Measurements from ENCODE around the gene ERBB3.

ERBB3 gene

DNA sequence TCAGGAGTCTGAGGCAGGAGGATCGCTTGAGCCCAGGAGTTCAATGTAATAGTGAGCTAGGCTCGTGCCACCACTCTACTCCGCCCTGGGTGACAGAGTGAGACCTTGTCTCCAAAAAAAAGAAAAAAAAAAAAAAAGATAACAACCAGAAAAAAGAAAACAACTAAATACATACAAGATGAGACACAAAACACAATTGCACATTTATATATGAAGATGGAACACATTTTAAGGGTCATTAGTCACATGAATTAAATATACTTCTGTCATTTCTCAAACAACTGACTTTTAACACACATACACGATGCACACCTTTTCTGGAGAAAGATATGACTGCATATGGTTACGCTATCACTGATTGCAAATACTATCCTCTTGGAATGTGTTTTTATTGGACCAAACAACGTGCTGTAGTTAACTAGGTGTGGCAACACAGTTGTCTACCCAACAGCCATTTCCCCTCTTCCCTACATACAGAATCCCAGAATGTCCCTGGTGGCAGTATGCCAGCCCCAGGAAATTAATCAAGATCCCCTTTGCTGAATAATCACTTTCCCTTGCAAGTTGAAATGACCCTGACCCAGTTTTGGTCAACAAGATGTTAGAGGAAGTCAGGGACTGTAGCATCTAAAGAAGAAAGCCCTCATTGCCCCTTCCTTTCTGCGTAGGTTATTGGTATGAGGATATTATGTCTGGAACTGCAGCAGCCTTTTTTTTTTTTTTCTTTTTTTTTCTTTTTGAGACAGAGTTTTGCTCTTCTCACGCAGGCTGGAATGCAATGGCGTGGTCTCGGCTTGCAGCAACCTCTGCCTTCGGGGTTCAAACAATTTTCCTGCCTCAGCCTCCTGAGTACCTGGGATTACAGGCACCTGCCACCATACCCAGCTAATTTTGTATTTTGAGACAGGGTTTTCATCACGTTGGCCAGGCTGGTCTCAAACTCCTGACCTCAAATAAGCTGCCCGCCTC lies 66.8 kb downstream of the ERBB3 start (continued):
- TF ChIP-seq, protein P1, sequence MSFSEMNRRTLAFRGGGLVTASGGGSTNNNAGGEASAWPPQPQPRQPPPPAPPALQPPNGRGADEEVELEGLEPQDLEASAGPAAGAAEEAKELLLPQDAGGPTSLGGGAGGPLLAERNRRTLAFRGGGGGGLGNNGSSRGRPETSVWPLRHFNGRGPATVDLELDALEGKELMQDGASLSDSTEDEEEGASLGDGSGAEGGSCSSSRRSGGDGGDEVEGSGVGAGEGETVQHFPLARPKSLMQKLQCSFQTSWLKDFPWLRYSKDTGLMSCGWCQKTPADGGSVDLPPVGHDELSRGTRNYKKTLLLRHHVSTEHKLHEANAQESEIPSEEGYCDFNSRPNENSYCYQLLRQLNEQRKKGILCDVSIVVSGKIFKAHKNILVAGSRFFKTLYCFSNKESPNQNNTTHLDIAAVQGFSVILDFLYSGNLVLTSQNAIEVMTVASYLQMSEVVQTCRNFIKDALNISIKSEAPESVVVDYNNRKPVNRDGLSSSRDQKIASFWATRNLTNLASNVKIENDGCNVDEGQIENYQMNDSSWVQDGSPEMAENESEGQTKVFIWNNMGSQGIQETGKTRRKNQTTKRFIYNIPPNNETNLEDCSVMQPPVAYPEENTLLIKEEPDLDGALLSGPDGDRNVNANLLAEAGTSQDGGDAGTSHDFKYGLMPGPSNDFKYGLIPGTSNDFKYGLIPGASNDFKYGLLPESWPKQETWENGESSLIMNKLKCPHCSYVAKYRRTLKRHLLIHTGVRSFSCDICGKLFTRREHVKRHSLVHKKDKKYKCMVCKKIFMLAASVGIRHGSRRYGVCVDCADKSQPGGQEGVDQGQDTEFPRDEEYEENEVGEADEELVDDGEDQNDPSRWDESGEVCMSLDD (tag by site-specific recombination; IDR thresholded peaks at IDR 0.05), result no peak
- TF ChIP-seq ZBTB20 (tag by site-specific recombination; IDR thresholded peaks at IDR 0.05) (no peak), IKZF3 (tag by site-specific recombination; IDR thresholded peaks at IDR 0.05) (0 out of 2 replicates have a peak, but pooled peaks have one; percentile 24)
- TF ChIP-seq, protein P2, sequence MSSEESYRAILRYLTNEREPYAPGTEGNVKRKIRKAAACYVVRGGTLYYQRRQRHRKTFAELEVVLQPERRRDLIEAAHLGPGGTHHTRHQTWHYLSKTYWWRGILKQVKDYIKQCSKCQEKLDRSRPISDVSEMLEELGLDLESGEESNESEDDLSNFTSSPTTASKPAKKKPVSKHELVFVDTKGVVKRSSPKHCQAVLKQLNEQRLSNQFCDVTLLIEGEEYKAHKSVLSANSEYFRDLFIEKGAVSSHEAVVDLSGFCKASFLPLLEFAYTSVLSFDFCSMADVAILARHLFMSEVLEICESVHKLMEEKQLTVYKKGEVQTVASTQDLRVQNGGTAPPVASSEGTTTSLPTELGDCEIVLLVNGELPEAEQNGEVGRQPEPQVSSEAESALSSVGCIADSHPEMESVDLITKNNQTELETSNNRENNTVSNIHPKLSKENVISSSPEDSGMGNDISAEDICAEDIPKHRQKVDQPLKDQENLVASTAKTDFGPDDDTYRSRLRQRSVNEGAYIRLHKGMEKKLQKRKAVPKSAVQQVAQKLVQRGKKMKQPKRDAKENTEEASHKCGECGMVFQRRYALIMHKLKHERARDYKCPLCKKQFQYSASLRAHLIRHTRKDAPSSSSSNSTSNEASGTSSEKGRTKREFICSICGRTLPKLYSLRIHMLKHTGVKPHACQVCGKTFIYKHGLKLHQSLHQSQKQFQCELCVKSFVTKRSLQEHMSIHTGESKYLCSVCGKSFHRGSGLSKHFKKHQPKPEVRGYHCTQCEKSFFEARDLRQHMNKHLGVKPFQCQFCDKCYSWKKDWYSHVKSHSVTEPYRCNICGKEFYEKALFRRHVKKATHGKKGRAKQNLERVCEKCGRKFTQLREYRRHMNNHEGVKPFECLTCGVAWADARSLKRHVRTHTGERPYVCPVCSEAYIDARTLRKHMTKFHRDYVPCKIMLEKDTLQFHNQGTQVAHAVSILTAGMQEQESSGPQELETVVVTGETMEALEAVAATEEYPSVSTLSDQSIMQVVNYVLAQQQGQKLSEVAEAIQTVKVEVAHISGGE (tag by site-specific recombination; conservative IDR thresholded peaks at IDR 0.05; ENCODE audit: low read depth), result no peak

DNA sequence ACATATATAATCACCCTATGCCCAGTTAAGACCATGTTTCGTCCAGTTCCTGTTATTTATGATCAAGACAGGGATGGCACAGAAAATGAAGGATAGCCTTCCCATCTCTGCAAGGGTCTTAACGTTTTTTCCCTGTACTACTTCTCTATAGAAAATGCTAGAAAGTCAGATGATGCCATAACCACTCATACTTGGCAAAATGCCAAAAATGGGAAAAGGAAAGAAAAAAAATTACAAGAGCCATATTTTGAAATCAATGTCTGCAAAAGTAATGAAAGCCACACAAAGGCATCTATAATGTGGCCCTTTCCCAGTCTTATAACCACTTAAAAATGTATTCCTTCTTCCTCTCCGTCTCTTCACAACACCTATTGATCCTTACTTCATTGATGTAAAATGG lies 70.6 kb downstream of the ERBB3 start:
- peaks cover 6% of the 10 kb centered on the region for H3K4me1 ChIP-seq (ENCODE audit: control insufficient read depth, insufficient read depth, low read length)
- ChIA-PET CTCF (interaction anchor here (0.6 to 0.7 kb wide), 3 partner anchors 133 to 211 kb away, joined by 3 to 4 read pairs (median 3); no protein-coding TSS in a partner anchor), POLR2A (interaction anchor here (3.6 kb wide), 1 partner anchor 23 kb away, joined by 22 read pairs; the partner anchor contains the start of gene ESYT1)
- peaks cover 0 to 17% of the 10 kb centered on the region in 2 experiments for H3K36me3 ChIP-seq (ENCODE audit: control insufficient read depth in 2 of 2, insufficient read depth in 1 of 2, low read length in 2 of 2)
- no peaks in the 10 kb centered on the region for H3K9me3 ChIP-seq (ENCODE audit: control insufficient read depth, insufficient read depth, low read depth, low read length)
- no peak overlapping the region for H3K4me3 ChIP-seq (ENCODE audit: low read depth, low read length)
- no peak overlapping the region for H3K27ac ChIP-seq (ENCODE audit: extremely low read depth, low read depth, low read length)
- TF ChIP-seq ZNF701 (tag by site-specific recombination; IDR thresholded peaks at IDR 0.05) (no peak), PRDM1 (tag by site-specific recombination; IDR thresholded peaks at IDR 0.05) (0 out of 2 replicates have a peak, but pooled peaks have one; percentile 58), ZNF792 (tag by site-specific recombination; IDR thresholded peaks at IDR 0.05) (no peak), ZNF184 (tag by site-specific recombination; IDR thresholded peaks at IDR 0.05) (peak; percentile 96), ZSCAN30 (tag by site-specific recombination; IDR thresholded peaks at IDR 0.05) (peak; percentile 42; the same call in 1 of the 2 replicates), SALL2 (tag by site-specific recombination; IDR thresholded peaks at IDR 0.05; ENCODE audit: borderline replicate concordance) (no peak), ZNF510 (tag by site-specific recombination; IDR thresholded peaks at IDR 0.05; ENCODE audit: insufficient replicate concordance) (peak; percentile 82), ZNF561 (tag by site-specific recombination; IDR thresholded peaks at IDR 0.05; ENCODE audit: borderline replicate concordance) (peak; percentile 84; the same call in 1 of the 2 replicates), ZNF610 (tag by site-specific recombination; IDR thresholded peaks at IDR 0.05; ENCODE audit: borderline replicate concordance) (no peak), ZFHX2 (tag by site-specific recombination; conservative IDR thresholded peaks at IDR 0.05) (no peak), ZNF677 (tag by site-specific recombination; IDR thresholded peaks at IDR 0.05) (peak; percentile 81), ZNF660 (tag by site-specific recombination; IDR thresholded peaks at IDR 0.05) (peak; percentile 96), GLI2 (tag by site-specific recombination; IDR thresholded peaks at IDR 0.05; ENCODE audit: borderline replicate concordance, low read depth) (0 out of 2 replicates have a peak, but pooled peaks have one; percentile 66), WT1 (tag by site-specific recombination; IDR thresholded peaks at IDR 0.05) (no peak), HOXD13 (CRISPR knock-in tag; IDR thresholded peaks at IDR 0.05; ENCODE audit: borderline replicate concordance) (no peak), SP7 (tag by site-specific recombination; IDR thresholded peaks at IDR 0.05) (peak; percentile 54)
- TF ChIP-seq, protein P3, sequence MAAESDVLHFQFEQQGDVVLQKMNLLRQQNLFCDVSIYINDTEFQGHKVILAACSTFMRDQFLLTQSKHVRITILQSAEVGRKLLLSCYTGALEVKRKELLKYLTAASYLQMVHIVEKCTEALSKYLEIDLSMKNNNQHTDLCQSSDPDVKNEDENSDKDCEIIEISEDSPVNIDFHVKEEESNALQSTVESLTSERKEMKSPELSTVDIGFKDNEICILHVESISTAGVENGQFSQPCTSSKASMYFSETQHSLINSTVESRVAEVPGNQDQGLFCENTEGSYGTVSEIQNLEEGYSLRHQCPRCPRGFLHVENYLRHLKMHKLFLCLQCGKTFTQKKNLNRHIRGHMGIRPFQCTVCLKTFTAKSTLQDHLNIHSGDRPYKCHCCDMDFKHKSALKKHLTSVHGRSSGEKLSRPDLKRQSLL (tag by site-specific recombination; IDR thresholded peaks at IDR 0.05), result peak; percentile 42; the same call in 1 of the 2 replicates
- TF ChIP-seq, protein P4, sequence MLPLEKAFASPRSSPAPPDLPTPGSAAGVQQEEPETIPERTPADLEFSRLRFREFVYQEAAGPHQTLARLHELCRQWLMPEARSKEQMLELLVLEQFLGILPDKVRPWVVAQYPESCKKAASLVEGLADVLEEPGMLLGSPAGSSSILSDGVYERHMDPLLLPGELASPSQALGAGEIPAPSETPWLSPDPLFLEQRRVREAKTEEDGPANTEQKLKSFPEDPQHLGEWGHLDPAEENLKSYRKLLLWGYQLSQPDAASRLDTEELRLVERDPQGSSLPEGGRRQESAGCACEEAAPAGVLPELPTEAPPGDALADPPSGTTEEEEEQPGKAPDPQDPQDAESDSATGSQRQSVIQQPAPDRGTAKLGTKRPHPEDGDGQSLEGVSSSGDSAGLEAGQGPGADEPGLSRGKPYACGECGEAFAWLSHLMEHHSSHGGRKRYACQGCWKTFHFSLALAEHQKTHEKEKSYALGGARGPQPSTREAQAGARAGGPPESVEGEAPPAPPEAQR (tag by site-specific recombination; IDR thresholded peaks at IDR 0.05), result 0 out of 2 replicates have a peak, but pooled peaks have one; percentile 23
- TF ChIP-seq, protein P5, sequence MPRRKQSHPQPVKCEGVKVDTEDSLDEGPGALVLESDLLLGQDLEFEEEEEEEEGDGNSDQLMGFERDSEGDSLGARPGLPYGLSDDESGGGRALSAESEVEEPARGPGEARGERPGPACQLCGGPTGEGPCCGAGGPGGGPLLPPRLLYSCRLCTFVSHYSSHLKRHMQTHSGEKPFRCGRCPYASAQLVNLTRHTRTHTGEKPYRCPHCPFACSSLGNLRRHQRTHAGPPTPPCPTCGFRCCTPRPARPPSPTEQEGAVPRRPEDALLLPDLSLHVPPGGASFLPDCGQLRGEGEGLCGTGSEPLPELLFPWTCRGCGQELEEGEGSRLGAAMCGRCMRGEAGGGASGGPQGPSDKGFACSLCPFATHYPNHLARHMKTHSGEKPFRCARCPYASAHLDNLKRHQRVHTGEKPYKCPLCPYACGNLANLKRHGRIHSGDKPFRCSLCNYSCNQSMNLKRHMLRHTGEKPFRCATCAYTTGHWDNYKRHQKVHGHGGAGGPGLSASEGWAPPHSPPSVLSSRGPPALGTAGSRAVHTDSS (tag by site-specific recombination; IDR thresholded peaks at IDR 0.05), result no peak

Data from HEK293 (cell line).